Breast epithelium (tissue), 3 donors: Measurements from ENCODE around the gene GPX2.

ENCODE experiments used
- CTCF ChIP-seq, 3 donors: fragments of 450-650 bp; IDR thresholded peaks; one replicate each; pipeline ENCODE4 v1.5.1; 2016 to 2017; ENCODE audit warnings: antibody characterized with exemption in 3 of 3, mild to moderate bottlenecking in 3 of 3, moderate library complexity in 3 of 3
- POLR2A ChIP-seq: fragments of 450-650 bp; IDR thresholded peaks from one replicate; pipeline ENCODE4 v1.6.1; 2016; ENCODE audit warnings: antibody characterized with exemption, mild to moderate bottlenecking, moderate library complexity
- POLR2AphosphoS5 ChIP-seq, 3 donors: sonication (generic); formaldehyde crosslinking; IDR thresholded peaks; one replicate each; pipeline ENCODE4 v1.6.1; 2017; ENCODE audit warnings: antibody characterized with exemption in 3 of 3

GRCh38 chr14:64929014-64929359, 13.6 kb downstream of the GPX2 start:
- TF ChIP-seq CTCF (IDR thresholded peaks at IDR 0.05) (no peak), POLR2AphosphoS5 (IDR thresholded peaks at IDR 0.05) (no peak), POLR2A (no peak)
